NCI-H2029 treated with DMSO at 0.1 percent for 48 hours (cell line): ENCODE data around the gene AKT1S1.

Source experiments
- DNase-seq: peaks from one replicate; lab custom pipeline; 2025; lab: John Stamatoyannopoulos, UW

The AKT1S1 gene

DNA sequence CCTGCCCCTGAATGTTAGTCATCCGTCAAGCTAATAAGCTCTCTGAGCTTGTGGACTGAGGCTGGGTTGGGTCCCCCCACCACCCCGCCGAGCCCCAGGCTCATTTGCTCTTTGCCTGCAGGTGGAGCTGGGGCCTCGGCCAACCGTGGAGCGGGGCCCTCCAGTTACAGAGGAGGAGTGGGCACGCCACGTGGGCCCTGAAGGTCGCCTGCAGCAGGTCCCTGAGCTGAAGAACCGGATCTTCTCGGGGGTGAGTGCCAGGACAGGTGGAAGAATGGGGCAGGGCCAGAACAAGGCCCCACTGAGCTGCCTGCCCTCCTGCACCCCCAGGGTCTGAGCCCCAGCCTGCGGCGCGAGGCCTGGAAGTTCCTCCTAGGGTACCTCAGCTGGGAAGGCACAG lies 5.5 kb upstream of the AKT1S1 start:
- no peak for DNase-seq

DNA sequence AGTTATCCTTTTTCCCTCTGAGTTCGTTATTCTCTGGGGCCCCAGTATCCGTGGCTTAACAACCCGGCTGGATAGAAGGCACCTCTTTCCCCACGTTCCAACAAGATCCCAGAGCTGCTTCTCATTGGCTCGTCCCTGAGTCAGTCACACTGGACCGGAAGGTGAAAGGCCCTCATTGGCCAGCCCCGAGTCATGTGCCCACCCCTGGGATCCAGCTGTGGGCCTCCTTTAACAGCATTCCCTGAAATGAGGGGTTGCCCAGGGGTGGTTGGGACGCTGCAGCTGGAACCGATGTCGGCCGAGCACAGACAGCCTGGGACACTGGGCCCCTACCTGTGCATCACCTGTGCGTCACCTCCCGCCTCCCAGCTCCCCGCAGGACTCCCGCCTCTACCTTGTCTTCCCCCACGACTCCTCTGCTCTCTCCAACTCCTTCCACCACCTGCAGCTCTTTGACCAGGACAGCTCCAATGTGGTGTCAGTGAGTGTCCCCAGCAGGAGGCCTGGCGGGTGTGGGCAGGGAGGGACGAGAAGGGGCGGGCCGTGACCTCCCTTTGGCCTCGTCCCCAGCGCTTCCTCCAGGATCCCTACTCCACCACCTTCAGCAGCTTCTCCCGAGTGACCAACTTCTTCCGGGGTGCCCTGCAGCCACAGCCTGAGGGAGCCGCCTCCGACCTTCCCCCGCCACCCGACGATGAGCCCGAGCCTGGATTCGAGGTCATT lies 4.7 kb upstream of the AKT1S1 start:
- no peak for DNase-seq

DNA sequence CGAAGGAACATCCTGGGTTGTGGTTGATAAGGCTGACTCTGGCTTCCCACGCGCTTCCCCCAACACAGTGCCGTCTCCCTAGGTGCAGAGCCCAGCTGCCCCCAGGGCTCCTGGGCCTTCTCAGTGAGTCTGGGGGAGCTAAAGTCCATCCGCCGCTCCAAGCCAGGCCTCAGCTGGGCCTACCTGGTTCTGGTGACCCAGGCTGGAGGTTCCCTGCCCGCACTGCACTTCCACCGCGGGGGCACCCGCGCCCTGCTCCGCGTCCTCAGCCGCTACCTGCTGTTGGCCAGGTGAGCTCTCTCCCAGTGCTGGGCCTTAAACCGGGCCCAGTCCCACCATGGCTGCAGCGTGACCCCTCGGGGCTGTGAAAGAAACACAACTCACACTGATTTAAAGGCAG lies 4.0 kb upstream of the AKT1S1 start:
- DNase-seq = no peak

DNA sequence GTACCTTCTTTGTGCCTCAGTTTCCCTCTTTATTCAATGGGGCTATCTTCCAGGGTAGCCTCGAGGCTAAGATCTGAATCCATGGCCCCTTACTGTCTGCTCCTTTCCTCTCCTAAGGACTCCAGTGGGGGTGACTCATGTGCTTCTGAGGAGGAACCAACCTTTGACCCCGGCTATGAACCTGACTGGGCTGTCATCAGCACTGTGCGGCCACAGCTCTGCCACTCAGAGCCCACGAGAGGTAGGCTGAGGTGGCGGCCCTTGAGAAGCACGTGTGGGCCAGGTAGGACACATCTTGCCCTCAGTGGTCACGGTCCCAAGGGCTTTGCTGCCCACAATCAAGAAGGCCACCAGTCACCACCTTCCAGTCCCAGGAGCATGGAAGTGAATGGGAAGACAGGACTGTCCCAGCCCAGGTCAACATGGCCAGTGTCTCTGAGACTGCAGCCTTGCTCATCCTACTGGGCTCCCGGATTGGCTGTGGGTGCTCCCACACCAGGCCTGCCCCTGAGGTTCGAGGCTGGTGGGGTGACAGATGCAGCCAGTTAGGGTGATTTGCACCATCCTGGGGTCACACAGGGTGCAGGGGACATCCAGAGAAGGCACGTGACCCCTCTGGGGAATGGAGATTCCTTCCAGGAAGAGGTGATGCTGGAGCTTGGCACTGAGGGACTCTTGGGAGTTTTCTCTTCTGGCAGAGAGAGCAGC lies 3.2 kb upstream of the AKT1S1 start:
- no peak for DNase-seq

DNA sequence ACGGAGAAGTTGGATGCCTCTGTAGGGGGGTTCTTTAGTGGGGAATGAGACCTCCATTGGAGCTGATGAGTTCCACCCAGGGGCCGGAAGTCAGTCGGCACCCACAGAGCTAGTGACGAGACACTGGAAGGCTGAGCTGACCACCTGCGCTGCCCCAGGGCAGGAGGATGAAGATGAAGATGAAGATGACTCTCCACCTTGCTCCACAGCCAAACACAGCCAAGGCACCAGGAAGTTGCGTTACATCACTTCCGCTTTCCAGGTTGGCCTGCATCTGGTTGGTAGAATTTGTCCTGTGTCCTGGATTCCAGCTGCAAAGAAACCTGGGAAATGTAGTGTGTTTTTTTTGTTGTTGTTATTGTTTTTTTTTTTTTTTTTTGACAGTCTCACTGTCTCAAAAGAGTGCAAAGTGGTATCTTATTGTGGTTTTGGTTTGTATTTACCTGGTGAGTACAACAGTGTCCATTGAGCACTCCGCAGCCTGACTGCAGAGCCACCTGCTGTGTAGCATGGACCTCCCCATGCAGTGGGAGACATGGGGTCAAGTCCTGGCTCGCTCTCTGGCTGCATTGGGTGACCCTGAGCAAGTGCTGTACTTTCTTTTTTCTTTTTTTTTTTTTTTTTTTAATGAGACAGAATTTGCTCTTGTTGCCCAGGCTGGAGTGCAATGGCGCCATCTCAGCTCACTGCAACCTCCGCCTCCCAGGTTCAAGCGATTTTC lies 2.2 kb upstream of the AKT1S1 start:
- DNase-seq = no peak

DNA sequence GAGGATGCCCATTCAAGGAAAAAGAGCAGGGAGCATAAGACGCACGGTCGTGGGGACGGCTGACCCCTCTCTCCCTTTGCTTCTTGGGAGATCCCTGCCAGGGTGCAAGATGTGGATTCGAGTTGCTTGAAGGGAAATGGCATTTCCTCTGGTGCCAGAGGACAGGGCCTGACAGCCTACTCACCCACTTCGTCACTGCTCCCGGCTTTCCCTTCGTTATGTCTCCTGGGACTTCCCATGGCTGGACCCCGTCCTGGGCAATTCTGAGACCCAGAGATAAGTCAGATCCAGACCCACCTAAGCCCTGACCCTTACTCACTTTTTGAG lies 1.6 kb upstream of the AKT1S1 start:
- no peak for DNase-seq

DNA sequence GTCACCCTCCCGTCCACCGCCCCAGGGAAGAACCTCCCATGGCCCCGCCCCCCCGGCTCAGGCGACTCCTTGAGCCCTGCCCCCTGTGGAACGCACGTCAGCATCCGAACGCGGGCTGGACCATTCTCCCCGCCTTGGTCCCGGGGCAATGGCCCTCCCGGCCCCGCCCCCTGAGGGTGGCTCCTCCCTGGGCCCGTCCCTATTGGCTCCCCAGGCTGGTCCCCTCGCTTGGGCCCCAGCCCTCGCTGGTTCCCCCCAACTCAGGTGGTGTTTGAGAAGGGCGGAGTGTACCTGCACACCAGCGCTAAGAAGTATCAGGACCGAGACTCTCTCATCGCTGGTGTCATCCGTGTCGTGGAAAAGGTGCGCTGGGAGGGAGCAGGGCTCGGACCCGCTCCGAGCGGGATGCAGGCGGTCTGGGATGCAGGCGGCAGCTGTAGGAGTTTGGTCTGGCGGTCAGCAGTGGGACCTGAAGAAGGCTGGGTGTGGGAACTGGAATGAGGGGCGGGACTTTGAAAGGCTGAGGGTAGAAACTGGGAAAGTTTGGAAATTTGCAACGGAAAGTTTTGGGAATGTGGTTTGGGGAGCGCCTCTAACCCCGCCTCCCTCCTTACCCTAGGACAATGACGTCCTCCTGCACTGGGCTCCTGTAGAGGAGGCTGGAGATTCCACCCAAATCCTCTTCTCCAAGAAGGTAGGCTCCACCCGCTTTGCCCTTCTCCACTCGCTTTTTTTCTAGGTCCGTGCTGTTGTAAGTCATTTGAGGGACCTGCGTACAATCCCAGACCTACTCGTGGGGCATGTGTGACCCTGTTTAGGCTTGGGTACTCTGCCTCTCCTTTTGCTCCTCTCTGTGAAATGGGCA lies 956 bp upstream of the AKT1S1 start:
- no peak for DNase-seq

DNA sequence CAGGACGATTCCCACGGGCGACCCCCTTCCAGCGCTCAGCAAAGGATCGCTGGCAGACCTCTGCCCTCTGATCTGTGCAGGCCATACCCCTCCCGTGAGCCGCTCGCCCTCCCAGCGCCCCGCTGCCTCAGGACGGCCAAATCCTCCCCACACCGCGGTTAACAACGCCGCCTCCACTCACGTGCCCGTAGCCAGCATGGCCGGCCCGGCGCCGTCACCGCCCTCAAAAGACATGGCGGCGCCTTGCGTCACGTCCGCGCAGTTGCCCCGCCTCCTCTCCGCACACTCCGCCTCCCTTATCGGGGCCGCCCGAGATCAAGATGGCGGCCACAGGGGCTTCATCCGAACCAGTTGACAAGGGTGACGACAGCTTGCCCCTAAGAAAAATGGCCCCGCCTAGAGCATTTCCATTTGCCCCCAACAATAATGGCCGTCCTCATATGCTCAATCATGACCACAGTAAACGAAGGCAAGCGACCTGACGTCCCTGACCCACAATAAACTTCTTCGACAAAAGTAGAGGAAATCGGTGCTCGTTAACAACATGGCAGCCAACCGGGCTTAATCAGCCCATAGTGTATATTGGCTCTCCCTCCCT lies 634 bp downstream of the AKT1S1 start:
- peak; percentile 98 for DNase-seq

DNA sequence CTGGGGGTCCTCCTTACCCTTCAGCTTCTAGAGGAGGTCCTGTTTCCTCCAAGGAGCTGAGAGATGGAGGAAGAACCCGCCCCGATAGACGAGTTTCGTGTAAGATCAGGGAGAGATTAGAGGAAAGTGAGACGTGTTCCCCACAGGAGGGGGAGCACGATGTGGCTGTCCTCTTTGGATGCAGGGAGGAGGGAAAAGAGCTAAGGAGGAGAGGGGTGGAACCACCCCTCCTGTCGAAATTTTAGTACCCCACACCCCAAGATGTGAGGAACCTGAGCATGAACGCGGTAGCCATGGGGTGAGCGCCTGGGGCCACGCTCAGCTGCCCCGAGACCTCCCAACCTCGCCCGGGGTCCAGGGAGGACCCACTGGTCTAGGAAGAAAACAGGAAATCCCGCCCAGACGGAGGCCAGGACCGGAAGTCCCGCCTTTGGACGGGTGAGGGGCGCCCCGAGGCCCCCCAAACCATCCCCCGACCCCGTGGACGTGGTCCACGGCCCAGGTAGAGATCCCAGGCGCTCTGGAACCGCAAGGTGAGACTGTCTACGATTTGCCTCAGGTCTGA lies 1.2 kb downstream of the AKT1S1 start:
- no peak for DNase-seq

DNA sequence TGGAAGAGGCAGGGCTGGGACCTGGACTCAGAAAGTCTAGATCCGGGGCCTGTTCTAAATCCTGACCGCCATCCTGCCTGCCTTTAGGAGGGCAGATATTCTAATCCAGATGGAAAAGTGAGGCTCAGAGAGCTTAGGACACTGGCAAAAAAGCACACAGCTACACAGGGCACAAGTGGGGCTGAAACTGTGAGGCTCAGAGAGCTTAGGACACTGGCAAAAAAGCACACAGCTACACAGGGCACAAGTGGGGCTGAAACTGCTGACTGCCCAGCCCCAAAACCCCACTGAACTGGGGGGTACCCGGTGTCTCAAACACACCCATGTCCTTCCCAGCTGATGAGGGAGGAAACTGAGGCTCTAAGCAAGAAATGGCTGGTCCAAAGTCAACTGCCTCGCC lies 2.0 kb downstream of the AKT1S1 start:
- DNase-seq = no peak

DNA sequence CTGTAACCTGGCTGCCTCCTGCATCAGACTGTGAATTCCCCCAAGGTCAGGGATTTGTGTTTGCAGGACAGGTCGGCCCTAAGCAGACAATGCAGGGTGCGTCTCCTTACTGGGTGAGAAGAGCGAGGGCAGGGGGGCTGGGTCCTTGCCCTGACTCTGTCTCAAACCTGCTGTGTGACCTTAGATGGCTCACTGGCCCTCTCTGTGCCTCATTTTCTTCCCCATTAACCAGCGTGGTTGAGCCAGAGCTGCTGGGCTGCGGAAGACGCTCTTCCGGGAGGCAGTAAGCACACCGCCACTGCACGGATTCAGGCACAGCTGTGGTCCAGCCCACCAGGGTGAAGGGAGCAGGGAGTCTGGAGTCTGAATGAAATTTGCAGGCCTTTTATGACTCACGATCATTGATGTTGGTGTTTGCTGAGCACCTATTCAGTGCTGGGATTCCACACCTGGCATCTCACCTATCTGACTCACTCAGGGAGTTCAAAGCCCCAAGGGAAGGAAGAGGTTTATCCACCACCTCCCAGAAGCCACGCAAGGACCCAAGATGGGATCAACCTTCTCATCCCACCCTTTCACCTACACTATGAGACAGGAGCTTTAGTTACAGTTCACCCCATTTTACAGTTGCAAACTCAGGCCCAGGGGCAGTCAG lies 2.5 kb downstream of the AKT1S1 start:
- DNase-seq = no peak

DNA sequence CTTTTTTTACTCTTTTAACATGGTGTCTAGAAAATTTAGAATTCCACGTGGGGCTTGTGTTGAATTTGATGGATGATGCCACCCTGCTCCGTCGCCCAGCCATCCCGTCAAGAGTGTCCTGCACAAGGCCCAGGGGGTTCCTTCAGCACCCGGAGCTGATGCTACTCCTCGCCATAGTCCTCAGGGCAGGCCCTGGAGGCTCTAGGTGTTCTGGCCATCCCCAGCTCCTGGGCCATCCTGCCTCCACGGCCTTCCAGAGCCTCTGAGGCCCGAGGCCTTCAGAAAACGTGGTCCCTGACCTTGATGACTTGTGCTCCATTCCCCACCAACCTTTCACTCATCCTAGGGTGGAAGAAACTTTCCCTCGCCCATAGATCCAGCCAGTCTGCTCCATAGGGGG lies 3.3 kb downstream of the AKT1S1 start:
- no peak for DNase-seq

DNA sequence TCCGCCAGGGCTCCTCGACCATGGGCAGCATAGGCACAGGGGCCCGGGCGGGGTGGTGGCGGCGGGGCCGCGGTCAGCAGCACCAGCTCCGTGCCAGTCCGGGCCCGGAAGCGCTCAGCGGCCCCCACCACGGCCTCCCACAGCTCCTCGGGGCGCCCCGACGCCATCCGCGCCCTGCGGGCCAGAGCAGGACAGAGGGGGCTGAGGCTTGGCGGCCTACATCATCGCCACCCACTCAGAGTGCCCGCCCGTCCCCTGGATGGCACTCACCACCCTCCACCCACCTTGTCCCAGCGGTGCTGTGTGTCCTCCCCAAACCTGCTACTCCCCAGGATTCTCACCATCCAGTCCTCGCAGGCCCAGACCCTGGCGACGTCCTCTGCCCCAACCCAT lies 4.0 kb downstream of the AKT1S1 start:
- DNase-seq = no peak

DNA sequence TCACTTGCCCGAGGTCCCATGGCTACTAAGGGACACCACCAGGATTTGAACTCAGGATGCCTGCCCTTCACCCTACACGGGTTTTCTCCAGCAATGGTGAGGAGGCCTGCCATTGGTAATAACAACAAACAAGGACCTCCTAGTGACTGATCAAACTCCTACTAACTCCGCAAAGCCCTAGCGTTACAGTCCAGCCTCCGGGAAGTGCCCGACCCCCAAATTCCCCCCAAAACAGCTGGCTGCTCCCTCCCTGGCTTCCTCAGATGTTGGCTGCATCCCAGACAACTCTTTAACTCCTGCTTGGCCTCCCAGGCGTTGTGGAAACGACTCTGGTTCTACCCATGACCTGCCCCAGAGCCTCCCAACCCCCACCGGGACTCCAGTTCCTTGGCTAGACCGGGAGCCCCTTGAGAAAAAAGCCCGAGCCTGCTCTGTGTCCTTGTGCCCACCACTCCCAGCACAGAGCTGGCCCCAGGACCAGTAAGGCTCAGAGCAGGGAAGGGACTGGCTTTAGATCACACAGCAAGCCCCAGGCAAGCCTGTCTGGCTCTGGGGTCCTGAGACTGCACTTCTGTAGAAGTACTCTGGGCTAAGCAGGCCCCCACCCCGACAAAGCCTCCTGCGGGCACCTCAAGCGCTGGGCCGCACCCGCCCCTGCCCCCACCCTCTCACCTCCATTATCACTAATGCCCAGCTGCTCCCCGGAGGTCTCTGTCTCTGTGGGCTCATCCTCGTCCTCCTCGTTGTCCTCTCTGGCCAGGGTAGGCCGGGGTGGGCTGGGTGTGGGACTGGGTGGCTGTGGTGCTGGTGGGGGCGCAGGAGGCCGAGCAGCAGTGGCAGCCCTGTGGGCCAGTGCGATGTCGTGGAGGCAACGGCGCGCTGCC lies 4.7 kb downstream of the AKT1S1 start:
- DNase-seq = no peak

DNA sequence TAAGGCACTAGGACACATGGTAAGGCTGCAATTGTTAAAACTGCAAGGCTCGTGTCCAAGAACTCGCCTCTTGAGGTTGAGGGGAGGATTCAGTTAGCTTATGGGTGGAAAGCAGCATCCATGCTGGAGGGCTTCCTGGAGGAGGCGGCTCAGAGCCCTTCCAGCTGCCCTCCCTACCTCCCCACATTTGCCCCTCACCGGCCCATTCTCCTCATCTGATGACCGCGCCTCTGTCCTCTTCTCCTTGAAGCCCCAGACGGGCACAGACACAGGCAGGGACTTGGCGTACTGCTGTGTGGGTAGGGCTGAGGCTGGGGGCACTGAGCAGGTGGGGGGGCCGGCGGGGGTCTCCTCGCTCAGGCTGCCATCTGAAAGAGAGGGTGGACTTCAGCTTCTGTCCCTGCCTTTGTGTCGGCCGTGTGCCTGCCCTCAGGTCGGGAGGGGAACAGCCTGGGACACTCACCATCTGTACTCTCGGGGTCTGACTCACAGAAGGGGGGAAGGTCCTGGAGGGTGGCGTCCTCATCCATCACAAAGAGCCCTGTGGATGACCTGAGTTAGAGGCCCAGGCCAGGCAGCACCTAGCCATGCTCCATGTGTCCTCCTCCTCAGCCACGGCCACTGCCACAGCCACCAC lies 5.7 kb downstream of the AKT1S1 start:
- no peak for DNase-seq

DNA sequence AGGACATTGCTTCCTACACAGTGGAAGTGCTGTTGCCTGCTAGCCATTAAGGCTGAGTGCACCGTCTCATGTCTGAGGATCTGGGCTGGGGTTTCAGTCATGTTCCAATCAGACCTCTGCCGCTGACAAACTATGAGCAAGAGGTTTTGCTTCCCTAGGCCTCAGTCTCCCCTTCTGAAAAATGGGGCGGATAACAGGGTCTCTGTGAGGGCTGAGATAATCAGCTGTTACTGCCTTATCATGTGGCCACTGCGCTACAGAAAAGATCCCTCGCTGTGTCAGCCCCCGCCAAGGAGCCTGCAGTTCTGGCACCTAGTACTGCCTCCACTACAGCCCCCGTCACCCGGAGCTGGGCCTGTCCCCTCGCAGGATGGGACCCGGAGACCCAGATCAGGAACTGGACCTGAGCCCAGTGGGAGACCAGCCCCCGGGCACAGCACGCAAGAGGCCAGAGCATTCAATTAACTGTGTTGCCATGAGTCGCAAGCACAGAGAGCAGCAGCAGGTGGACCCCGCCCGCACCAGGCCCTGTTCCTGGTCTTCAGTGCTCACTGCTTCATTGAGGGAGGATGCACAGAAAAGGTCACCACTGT lies 6.8 kb downstream of the AKT1S1 start:
- DNase-seq = no peak

DNA sequence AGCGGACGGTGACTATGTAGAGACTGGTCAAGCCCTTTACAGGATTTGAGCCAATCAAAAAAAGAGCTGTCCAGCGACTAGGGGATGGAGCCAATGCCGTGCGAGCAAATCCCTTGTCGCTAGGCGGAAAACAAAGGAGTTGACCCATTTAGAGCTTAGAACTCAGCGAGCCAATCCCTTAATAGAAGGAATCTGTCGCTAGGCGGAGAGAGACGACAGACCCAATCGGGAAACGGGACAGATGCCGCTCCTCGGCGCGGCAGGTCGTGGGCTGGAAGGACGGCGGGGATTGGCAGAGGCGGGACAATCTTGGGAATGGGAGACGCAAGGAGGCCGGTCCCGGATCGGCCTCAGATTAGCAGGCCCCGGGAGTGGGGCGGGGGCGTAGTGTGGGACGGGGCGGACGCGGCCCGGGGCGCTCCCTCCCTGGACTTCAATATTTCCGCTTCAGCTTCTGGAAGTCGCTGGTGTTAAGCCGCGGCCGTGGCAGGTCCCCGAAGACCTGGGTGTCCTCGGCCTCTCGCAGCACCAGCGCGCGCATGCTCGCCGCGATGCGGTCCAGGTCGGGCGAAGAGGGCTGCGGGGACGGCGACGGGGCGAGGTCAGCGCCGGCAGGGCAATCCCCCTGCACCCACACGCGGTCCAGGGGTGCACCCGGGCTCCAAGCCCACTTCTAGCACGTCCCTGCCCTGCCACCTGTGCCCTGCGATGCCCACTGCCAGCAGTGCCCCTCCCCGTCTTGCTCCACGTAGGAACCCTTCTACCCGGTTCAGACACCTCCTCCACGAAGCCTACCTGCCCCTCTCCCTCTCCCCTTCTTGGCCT lies 7.5 kb downstream of the AKT1S1 start:
- DNase-seq = peak; percentile 98

DNA sequence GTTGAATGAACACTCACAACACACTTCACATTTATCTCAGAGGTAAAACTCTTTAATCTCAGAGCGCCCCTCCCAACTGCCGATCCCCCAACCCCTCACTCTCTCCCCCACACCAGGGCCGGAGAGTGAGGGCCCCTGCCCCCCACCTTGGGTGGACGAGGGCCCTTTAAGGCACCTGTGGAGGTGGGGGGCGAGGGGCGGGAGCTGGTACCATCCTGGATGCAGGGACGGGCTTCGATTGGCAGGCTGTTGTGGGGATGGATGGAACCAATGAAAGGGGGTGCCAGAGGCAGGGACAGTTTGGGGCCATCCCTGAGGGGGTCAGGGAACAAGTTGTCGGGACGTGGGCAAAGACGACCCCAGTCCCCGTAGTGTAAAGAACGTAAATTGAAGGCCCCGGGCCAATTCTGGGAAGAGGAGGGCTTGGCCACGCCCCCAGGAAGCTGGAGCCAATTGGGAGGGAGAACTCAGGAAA lies 8.1 kb downstream of the AKT1S1 start:
- DNase-seq = no peak
